Colon (tissue), 2 donors: ENCODE measurements around the gene TMEM248.
"Not testable (repeated sequence)": the region's sequence is repeated elsewhere in the genome, so short reads cannot be mapped to it uniquely, and the experiment has no call there.

Experiments used
- FAIRE-seq: peaks from 2 replicates; lab custom pipeline; 2012; peaks lifted over from hg19 to GRCh38; lab: Jason Lieb, UNC
- donor health status: control.
- donor health status: control.

The TMEM248 gene

DNA sequence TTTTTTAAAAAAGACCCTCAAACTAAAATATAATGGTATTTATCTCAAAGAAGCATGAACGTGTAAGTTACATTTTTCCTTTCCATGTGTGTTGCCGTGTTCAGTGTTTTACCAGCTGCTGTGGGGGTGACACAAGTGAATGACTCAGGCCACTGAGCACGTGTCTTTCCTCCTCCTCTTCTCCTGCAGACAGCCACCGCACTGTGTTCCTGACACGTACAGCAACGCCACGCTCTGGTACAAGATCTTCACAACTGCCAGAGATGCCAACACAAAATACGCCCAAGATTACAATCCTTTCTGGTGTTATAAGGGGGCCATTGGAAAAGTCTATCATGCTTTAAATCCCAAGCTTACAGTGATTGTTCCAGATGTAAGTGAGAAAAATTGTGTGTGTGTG is 29.7 kb downstream of the TMEM248 start:
- FAIRE-seq = no peak

DNA sequence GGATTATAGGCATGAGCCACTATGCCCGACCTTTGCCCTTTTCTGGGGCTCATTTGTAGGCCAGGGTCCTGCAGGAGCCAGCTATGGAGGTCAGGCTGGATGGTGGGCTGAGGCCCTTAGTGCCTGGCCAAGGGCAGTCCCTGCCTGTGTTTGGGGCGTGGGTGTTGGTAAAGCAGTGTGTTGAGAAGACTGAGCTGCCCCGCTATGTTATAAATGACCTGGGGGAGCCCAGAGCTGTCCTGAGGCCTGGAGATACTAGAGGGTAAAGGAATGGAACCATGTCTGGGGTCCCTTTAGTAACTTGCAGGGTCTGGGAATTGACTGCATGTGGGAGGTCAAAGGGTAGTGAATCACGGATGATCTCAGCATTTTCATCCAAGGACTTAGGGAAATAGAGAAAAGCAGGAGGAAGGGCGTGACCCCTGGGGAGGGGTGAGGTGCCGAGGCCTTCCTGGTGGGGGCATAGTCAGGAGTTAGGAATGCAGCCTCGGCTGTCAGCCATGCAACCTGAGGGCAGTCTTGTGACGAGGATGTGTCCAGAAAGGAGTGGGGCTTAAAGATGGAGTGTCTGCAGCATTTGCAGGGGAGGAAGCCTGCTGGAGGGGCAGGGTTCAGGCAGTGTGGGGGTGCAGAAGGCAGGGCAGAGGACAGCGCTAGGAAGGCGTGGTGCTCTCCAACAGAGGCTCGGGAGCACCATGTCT is 31.5 kb downstream of the TMEM248 start:
- FAIRE-seq = no peak

DNA sequence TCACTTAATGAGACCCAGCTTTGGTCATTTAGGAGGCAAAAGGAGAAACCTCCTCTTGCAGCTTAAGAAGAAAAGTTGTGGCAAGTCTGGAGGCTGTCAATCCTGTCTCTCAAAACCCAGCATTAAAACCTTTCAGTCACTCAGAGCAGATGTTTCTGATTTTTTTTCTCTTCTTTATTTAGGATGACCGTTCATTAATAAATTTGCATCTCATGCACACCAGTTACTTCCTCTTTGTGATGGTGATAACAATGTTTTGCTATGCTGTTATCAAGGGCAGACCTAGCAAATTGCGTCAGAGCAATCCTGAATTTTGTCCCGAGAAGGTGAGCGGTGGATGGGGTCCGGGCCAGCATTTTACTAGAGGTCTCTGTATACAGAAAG is 32.0 kb downstream of the TMEM248 start:
- FAIRE-seq = no peak

DNA sequence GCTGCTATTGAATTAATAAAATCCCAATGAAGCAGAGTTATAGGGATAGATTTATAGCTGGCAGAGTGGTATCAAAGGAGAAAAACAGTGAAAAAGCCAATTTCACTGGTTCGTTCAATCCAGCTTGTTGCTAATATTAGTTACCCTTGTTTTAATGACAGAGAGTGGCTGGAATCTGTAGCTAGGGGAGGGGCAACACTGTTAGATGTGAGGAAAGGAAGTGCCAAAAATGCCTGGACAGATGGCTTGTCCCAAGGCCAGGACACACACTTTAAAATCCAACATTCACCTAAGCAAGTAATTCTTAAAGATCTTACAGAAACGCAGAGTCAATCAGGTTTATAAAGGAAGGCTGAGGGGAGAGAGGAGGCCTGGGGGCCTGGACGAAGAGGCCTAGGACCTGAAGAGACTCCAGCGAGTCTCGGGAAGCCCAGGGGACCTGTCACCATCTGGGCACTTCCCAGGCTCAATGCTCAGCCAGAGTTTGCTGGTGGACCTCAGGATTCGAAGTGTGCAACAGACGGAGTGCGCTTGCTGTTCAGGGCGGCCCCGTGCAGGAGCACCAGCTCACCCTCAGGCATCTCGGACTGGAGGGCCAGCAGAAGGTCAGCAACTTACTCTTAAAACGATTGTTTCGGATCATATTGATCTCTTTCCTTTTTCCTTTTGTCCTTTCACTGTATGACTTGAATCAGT is 36.7 kb downstream of the TMEM248 start:
- no peak for FAIRE-seq

DNA sequence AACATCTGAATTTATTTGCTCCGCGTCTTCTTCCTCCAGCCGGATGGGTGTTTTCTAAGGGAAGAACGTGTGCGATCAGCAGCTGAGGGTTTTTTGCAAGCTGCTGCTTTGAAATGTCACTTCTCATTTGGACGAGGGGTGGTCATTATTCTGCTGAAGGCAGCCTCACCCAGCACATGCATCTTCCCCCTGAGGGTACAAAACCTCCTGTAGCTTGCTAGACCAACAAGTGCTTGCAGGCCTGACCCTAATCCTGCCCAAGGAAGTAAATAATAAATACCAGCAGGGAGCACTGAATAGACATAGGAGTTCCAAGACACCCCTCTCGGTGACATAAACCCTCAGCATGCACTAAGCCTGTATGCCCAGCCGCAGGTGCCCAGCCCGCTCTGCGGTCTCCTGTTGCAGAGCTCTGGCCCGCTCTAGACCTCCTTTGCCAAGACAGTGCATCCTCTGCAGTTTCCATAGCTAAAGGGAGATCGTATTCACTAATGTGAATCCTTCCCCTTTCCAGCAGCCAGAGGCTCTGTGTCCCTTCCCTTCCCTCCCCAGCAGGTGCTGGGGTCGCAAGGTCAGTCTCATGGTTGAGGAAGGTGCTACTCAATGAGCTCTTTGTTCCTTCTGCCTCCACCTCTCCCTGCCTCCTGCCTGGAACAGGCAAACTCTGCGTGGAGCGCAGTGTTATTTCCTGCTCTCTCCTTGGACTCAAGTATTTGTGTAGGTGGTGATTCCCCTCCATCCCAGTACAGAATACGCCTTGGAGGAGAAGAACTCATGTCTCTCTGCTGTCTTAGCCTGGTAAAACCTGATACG is 37.7 kb downstream of the TMEM248 start:
- FAIRE-seq = no peak

DNA sequence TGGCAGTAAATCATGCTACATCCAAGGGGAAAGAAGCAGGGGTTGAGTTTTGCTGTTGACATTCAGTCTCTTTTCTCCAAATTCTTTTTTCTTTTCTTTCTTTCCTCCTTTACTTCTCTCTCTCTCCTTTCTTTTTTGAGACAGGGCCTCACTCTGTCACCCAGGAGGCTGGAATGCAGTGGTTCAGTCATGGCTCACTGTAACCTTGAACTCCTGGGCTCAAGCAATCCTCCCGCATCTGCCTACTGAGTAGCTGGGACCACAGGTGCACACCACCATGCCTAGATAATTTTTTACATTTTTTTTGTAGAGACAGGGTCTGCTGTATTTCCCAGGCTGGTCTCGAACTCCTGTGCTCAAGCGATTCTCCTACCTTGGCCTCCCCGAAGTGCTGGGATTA is 39.2 kb downstream of the TMEM248 start:
- no peak for FAIRE-seq

DNA sequence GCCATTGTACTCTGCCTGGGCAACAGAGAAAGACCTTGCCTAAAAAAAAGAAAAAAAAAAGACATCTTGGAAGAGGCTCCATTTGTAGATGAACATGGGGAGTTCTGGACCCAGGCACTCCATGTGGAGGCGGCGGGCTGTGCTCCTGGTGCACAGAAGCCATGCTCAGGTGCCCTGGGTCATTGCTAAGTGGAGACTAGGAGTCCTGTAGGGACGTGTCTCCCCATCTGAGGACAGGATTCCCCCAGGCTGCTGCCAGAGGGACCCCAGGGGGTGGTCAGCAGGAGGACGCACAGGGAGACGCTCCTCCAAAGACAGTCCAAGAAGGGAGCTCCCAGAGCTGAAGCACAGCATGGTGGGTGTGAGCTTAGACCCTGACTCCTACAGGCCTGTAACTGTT is 40.1 kb downstream of the TMEM248 start:
- no peak for FAIRE-seq

DNA sequence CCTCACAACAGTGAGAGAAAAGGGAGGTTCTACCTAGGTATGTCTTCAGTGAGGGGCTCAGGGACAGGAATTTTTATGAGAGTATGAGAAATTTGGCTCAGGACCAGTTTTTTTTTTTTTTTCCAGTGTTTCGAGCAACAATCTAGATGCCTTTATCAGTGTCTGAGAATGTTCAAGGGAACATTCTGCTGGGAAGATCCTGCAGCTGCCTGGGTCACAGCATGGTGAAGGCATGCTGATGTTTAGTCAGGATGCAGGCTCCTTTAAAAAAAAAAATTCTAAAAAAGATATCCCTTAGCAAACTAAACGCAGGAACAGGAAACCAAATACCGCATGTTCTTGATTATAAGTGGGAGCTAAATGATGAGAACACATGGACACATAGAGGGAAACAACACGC is 43.4 kb downstream of the TMEM248 start:
- FAIRE-seq = no peak

DNA sequence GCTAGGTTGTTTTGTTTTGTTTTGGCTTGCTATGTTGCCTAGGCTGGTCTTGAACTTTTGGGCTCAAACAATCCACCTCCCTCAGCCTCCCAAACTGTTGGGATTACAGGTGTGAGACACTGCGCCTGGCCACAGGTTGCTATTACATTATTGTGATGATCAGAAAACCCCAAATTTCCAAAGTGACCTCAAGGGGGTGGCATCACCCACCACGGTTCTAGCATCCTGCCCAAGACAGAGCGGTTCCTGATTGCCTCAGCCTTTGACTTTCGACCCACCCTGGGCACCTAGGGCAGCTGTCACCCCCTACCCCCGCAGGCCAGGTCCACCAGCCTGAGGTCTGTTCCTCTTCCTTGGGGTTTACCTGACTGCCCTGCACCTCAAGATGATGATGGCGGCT is 46.0 kb downstream of the TMEM248 start:
- no peak for FAIRE-seq

DNA sequence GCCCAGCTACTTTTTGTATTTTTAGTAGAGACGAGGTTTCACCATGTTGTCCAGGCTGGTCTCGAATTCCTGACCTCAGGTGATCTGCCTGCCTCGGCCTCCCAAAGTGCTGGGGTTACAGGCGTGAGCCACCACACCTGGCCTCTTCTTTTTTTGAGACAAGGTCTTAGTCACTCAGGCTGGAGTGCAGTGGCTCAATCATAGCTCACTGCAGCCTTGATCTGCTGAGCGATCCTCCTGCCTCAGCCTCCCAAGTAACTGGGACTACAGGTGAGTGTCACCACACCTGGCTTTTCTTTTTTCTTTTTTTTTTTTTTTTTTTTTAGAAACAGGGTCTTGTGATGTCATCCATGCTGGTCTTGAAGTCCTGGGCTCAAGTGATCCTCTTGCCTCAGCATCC is 48.0 kb downstream of the TMEM248 start:
- not testable (repeated sequence) for FAIRE-seq

DNA sequence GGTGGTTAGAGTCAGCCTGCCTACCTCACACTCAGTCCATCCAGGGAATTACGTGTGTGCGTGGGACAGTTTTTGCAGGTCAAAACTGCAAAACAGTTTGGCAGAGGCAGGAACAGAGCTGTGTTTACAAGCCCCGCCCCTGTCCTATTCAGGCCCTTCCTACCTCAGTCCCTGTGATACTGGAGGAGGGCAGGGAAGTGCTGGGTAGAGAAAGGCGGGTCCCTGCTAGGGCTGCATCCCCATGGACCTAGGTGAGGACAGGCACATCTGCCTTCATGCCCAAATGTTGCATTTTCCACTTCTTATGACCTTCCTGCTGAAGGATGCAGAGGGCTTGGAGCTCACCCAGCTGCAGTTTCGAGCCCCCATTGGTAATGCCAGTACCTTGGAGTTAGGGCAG is 49.3 kb downstream of the TMEM248 start:
- no peak for FAIRE-seq

DNA sequence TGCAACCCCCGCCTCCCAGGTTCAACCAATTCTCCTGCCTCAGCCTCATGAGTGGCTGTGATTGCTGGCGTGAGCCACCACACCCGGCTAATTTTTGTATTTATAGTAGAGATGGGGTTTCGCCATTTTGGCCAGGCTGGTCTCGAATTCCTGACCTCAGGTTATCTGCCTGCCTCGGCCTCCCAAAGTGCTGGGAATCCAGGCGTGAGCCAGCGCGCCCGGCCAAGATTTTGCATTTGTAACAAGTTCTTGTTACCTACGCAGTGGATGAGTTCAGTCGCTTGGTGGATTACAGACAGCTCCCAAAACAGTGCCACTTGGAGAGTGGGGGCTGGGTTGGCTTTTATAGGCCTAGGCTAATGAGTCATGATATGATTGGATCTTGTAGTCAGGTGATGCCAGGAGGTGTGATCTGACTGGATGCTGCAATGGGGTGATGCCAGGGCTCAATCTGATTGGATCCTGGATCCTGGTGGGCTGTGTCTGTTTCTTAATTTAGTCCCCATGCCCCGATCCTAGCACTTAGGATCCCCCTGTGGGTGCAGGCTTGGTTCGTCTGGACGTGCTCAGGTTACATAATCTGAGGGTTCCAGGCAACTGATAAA is 54.1 kb downstream of the TMEM248 start:
- no peak for FAIRE-seq

DNA sequence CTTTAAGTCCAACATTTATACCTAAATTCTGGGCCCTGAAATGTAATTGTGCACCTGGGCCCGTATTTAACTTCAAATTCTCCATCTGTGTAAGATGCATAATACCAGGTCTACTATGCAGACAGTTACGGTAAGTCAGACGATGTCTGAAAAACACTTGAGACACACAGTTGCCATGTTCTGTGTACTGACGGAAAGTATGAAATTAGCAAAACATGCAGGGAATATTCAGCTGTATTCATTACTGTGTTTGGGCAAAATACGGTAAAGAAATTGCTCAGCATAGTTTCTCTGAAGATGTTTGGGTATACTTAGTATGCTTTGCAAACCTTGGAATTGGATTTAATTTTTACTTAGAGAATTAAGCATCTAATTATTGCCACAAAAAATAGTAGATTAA is 57.3 kb downstream of the TMEM248 start:
- not testable (repeated sequence) for FAIRE-seq

DNA sequence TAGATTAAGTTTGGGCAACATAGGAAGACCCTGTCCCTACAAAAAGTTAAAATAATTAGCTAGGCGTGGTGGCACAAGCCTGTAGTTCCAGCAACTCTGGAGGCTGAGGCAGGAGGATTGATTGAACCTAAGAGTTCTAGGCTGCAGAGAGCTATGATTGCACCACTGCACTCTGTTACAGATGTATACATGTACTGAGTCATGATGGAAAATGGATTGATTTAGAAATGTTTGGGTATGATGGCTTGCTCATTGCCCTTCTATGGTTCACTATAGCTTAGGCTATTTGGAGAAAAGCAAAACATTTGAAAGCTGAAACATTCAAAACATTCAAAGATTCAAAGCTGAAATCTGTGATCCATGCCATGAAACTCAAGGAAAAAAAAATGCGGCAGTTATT is 58.0 kb downstream of the TMEM248 start:
- FAIRE-seq = not testable (repeated sequence)

DNA sequence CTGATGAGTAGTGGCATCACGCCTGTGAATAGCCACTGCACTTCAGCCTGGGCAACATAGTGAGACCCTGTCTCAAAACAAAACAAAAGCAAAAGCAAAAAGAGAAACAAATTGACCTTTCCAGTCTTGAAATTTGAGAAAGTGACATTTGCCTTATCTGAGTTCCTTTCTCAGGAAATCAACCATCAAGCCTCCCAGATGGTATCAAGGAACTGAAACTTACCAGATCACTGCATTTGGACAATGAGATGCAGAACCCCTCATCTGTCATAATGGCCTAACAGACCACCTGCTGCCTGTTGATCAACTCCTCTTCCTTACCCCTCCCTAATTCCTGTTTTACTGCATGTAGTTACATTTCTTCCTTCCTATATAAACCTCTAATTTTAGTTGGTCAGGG is 59.3 kb downstream of the TMEM248 start:
- FAIRE-seq = not testable (repeated sequence)

DNA sequence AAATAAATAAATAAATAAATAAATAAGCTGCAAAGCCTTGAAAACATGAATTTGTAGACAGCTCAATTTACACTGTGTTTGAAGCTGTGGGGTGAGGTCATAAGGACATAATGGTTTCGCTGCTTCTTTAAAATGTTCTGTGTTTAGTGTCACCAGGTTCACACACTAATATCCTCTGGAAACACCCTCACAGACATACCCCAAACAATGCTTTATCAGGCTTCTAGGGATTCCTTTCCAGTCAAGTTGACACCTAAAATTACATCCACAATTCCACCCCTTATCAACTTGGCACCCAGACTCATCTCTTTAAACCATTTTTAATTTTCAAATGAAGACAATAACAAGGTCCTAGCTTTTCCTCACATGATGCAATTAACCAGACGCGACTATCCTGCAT is 68.5 kb downstream of the TMEM248 start:
- FAIRE-seq = not testable (repeated sequence)

DNA sequence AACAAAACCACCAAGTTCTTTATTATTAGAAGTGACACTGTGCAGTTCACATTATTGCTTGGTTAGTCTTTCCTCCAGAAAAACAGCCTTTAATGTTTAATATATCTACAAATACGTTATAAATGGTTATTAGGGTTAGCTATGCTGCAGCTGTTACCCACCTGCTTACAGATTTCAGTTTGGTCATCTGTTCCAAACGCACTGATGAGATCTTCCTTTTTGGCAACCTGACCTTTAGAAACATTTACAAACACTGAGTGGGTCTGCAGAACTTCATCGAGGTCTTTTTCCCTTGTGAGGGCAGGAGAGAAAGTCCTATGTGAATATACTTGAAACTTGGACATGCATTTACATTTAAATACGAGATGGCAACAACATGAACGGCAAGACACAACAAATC is 73.0 kb downstream of the TMEM248 start:
- FAIRE-seq = not testable (repeated sequence)

DNA sequence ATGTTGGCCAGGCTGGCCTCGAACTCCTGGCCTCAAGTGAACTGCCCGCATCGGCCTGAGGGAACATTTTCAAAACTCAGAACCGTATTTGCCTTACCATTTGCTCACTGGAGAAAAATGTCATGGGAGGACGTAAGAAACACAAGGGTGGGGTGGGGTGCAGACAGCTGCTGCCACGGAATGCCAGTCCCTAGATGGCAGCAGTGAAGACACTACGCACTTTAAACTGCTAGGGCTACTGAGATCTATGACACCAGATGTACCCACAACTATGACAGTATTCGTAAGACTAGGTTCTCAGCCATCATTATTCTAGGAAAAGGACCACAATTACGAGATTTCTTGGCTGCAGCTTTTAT is 73.6 kb downstream of the TMEM248 start:
- FAIRE-seq = not testable (repeated sequence)

DNA sequence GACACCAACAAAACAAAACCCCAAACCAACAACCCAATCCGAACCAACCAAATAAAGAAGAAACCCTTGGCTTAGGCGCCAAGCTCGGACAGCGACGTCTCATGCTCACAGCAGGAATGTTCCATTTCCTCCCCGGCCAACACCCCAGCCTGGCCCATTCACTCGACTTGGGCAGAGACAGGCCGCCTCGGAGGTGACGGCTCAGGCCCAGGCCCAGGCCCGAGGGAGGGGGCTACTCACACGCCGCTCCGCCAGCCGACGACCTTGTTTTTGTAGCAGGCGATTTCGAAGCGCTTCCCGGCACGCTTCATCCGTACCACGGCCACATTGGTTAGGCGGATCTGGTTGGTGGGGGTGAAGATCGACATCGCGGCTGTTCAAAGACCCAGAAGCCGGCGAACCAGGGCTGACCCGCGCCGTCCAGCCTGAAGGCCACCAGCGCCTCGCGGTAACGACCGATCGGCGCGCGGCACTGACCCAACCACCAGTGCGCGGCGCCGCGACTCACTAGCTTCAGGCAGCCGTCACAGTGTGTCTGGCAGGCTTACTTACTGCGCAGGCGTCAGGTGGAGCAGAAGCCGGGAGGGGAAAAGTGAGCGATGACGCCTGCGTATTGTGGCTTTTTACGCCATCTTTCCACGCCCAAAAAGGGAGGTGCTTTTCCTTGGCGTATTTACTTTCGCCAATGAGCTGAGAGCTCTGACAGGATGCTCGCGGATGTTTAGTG is 74.2 kb downstream of the TMEM248 start, which contains the start of gene SBDS:
SBDS (minus strand) TSS at position 537 of the 727 bp plus-strand sequence; CDS start at position 368, 169 bp downstream.
- FAIRE-seq = peak; percentile 94

DNA sequence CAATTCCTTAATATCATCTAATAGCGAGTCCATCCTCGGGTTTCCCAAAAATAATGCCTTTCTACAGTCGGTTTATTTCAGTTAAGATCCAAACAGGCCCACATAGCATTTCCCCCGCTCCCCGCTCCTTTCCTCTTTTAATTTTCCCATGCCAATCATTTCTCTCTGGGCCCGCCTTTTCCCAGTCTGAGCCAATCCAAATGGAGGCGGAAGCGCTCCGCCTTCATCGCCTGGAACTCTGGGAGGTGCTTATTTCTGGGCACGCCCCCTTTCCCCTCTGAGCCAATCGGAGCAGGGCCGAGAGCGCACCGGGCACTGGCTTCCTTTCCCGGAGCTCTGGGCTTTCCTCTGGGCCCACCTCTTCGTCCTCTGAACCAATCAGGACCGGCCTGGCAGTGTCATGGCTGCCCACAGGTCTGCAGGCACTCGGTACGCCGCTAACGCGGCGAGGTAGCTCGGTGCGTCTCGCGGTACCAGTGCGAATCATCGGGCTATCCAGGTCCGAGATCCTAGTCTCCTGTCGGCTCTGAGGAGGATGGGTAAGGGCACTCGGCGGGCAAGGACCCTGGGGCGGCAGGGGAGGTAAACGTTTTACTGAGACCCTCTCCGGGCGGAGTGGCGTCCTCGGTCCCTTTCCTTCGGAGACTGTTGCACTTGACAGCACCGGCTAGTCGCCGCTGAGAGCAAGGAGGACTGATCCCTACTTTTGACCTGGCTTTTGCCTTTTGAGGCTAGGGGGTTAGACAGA is 75.6 kb downstream of the TMEM248 start, which contains the start of gene TYW1:
TYW1 (plus strand) TSS at position 390 of the 748 bp plus-strand sequence; CDS start at position 536, 146 bp downstream.
- peak; percentile 75 for FAIRE-seq
